Measurements from ENCODE around the gene DSTN.

DNA sequence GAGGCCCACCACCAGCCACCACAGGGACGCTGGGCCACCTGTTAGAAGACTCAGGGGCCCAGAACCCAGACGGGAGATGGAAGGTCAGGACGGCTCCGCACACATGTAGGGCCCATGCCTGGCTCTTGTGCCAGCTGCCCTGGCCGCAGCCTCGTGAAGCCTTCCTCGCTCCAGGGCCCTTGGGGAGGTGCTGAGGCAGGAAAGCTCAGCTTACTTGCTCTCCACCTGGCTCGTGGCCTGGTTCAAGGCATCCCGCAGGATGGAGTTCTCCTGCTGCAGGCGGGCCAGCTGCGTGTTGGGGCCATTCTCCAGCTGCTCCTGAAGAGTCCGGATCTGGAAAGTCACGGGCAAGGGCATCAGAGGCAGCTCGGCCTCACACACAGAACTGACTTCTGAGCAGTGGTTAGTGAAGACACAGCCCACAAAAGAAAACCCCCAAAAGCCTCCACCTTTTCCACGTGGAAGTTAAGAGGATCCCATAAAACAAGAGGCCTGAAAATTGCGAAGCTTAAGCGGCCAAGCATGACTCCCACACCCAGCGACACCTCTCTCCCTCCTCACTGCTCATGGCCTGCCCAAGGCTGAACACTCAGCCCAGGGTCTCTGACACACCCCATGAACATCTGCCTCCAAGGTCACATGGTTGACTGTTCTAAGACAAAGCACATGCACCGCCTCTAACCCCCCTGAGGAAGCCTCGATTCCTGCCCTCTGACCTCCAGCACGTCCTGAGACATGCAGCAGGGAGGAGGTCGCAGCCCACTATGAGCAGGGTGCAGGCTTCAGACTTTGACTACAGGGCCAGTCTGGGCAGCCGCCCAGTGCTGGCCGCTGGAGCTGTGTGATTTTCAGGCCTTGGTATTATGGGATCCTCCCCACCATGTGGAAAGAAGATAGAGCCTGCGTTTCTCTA is 65.7 kb downstream of the DSTN start:
- TF ChIP-seq, protein P1, sequence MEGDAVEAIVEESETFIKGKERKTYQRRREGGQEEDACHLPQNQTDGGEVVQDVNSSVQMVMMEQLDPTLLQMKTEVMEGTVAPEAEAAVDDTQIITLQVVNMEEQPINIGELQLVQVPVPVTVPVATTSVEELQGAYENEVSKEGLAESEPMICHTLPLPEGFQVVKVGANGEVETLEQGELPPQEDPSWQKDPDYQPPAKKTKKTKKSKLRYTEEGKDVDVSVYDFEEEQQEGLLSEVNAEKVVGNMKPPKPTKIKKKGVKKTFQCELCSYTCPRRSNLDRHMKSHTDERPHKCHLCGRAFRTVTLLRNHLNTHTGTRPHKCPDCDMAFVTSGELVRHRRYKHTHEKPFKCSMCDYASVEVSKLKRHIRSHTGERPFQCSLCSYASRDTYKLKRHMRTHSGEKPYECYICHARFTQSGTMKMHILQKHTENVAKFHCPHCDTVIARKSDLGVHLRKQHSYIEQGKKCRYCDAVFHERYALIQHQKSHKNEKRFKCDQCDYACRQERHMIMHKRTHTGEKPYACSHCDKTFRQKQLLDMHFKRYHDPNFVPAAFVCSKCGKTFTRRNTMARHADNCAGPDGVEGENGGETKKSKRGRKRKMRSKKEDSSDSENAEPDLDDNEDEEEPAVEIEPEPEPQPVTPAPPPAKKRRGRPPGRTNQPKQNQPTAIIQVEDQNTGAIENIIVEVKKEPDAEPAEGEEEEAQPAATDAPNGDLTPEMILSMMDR (IDR thresholded peaks at IDR 0.05) = no peak
- TF ChIP-seq POLR2A (IDR thresholded peaks at IDR 0.05) (no peak), EP300 (IDR thresholded peaks at IDR 0.05) (no peak)
